Small intestine (tissue), 7 donors: ENCODE measurements around the gene KCNK13. TPM values are rescaled to one million over a fixed set of nuclear protein-coding genes. Genes with fewer than 3 reads are reported as not detected.

ENCODE experiments used
- DNase-seq, 2 donors: peaks; one replicate each; pipeline versions ENCODE4 v3.0.0 to v3.0.0-alpha.2; 2013
- FAIRE-seq: peaks from 2 replicates; lab custom pipeline; 2012; peaks lifted over from hg19 to GRCh38; lab: Jason Lieb, UNC
- H3K27ac ChIP-seq, 3 donors: one replicate each; pipeline ENCODE4 v1.5.1; 2013; ENCODE audit warnings: low read length in 2 of 3, mild to moderate bottlenecking in 2 of 3, control low read depth in 1 of 3, inconsistent platforms in 1 of 3, low read depth in 1 of 3, moderate library complexity in 1 of 3
- H3K27me3 ChIP-seq, 3 donors: one replicate each; pipeline ENCODE4 v1.6.1; 2013; ENCODE audit warnings: low read length in 3 of 3, inconsistent platforms in 1 of 3; ENCODE audit not compliant: control insufficient read depth in 3 of 3, insufficient read depth in 3 of 3
- H3K36me3 ChIP-seq, 3 donors: one replicate each; pipeline ENCODE4 v1.6.1; 2013; ENCODE audit warnings: low read length in 3 of 3, inconsistent platforms in 1 of 3, low read depth in 1 of 3, mild to moderate bottlenecking in 1 of 3, moderate library complexity in 1 of 3; ENCODE audit not compliant: control insufficient read depth in 3 of 3, insufficient read depth in 2 of 3
- H3K4me1 ChIP-seq, 3 donors: one replicate each; pipeline ENCODE4 v1.6.1; 2013; ENCODE audit warnings: low read length in 2 of 3, inconsistent platforms in 1 of 3, low read depth in 1 of 3, mild to moderate bottlenecking in 1 of 3, moderate library complexity in 1 of 3; ENCODE audit not compliant: control insufficient read depth in 3 of 3, insufficient read depth in 2 of 3
- H3K4me3 ChIP-seq, 3 donors: one replicate each; pipeline ENCODE4 v1.5.1; 2013; ENCODE audit warnings: low read length in 3 of 3, control low read depth in 1 of 3, inconsistent platforms in 1 of 3, low read depth in 1 of 3, mild to moderate bottlenecking in 1 of 3, moderate library complexity in 1 of 3
- H3K9me3 ChIP-seq, 2 donors: one replicate each; pipeline ENCODE4 v1.6.1; 2013; ENCODE audit warnings: low read depth in 1 of 2, low read length in 1 of 2; ENCODE audit not compliant: control insufficient read depth in 2 of 2, insufficient read depth in 1 of 2
- WGBS, 3 donors: extraction: QIAGEN DNeasy Blood & Tissue Kit; methylation state at CpG; one replicate each; pipeline ENCODE4 v1.1.7; 2013; 5-methylcytosine and 5-hydroxymethylcytosine counted together
- polyA plus RNA-seq, 4 donors: library from polyadenylated mRNA; stranded (reverse) in 3 of 4; unstranded in 1 of 4; fragments of 200-250 nt in 3 of 4; fragments of 120-200 nt in 1 of 4; gene quantifications; one replicate each; pipeline versions ENCODE4 v1.2.1 to v1.2.3, GENCODE V29; 2013
- donor health status: healthy with polysubstance abuse.
- donor health status: control.
- donor health status: control.
- donor health status: Bipolar disorder and iron deficiency.
- donor health status: healthy.

The KCNK13 gene
- polyA plus RNA-seq, 4 donors: 0.15 to 0.66 (median 0.54) TPM; not detected in 1

DNA sequence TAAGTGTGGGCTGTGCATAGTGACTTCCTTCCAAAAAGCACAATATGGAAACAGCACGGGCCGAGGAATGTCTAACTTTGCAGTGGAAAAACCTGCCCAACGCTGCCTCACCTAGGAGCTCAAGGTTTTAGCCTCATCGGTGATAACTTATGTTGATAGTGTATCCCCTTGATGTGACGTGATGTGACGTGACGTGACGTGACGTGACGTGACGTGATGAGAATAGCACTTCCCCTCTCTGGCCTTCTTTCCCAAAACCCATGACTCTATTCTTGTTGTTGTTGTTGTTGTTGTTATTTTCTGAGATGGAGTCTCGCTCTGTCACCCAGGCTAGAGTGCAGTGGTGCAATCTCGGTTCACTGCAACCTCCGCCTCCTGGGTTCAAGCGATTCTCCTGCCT, 64.5 kb downstream of the KCNK13 start:
- FAIRE-seq: no peak
- H3K27ac ChIP-seq: no peak overlapping the region
- 90 to 95% (median 93%) methylated on average over 15 of the region's 15 CpGs for WGBS, 3 donors

DNA sequence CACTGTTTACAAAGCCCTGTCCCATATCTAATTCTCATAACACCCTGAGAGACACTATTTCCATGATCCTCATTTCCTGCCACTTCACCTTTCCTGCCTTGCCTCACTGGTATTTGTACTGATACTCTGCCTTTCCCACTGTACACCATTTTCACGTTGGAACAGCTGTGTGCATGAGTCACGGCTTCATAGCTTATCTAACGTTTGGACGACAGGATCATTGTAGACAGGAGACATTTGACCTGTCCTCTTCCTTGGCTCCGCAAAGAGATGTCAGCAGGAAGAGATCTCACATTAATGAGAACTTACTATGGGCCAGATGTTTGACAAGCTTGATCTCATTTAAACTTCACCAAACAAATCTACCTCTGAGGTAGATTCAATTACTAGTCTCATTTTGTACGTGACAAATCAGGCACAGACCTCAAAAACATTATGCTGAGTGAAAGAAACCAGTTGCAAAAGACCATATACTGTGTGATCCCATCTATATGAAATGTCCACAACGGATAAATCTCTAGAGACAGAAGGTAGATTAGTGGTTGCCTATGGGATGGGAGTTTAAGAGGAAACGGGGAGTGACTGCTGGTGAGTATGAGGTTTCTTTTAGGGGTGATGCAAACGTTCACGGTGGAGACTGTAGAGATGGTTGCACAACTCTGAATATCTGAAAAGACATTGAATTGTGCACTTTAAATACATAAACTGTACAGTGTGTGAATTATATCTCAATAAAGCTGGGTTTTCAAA, 71.2 kb downstream of the KCNK13 start:
- WGBS, 3 donors: 59 to 67% (median 65%) methylated on average over 10 of the region's 10 CpGs
- H3K27ac ChIP-seq: no peak overlapping the region
- H3K9me3 ChIP-seq: no peaks in the 10 kb centered on the region
- H3K4me1 ChIP-seq: no peaks in the 10 kb centered on the region
- H3K36me3 ChIP-seq: no peaks in the 10 kb centered on the region
- no peaks in the 10 kb centered on the region for H3K27me3 ChIP-seq
- FAIRE-seq (no peak), DNase-seq (no peak)
- no peak overlapping the region for H3K4me3 ChIP-seq

More for the DNA sequence above, 64.5 kb downstream of the KCNK13 start:
- H3K9me3 ChIP-seq: no peaks in the 10 kb centered on the region
- H3K36me3 ChIP-seq: no peaks in the 10 kb centered on the region
- H3K4me1 ChIP-seq: no peaks in the 10 kb centered on the region
- DNase-seq: no peak
- H3K4me3 ChIP-seq: no peak overlapping the region
- H3K27me3 ChIP-seq: no peaks in the 10 kb centered on the region

DNA sequence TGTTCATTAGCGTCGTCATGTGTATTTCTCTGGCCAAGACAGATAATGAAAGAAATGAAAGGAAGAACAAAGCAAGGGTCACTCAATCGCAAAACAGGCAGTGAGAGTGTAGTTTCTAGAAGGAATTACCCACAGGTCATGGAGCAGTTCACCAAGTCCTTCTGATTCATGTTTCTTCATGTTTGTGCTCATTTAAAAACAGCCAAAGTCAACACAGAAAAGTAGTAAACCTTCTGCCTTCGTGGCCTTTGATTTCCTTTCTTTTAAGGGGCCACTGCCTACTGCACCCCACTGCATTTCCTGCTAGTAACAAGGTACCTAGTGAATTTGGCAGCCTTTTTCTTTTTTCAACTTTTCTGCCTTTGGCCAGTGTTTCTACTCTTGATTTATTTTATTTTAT, 75.1 kb downstream of the KCNK13 start:
- Histone ChIP-seq H3K4me3 (no peak overlapping the region), H3K36me3 (no peaks in the 10 kb centered on the region), H3K4me1 (no peaks in the 10 kb centered on the region), H3K27ac (no peak overlapping the region), H3K27me3 (no peaks in the 10 kb centered on the region), H3K9me3 (no peaks in the 10 kb centered on the region)
- DNase-seq (no peak), FAIRE-seq (no peak)
- WGBS, 3 donors: 68 to 78% (median 69%) methylated on average over 4 of the region's 4 CpGs

DNA sequence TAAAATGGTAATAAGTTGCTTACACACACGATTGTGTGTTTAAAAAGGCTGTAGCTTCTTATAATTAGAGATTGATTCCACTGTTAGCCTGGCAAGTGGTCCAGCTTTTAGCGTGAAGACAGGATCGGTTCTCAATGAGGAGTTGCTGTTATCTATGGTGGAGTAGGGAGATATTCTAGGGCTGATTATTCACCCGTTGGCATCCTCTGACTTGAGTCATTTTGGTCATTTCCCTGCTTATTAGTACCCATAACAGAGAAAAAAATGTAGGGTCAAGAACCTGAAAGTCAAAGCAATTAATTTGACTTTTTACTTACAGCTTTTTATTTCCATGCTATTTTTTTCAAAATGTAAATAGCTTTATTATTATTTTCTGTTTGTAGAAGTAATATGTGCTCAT, 76.0 kb downstream of the KCNK13 start:
- H3K36me3 ChIP-seq: no peaks in the 10 kb centered on the region
- no peak overlapping the region for H3K27ac ChIP-seq
- no peaks in the 10 kb centered on the region for H3K4me1 ChIP-seq
- H3K4me3 ChIP-seq: no peak overlapping the region
- H3K27me3 ChIP-seq: no peaks in the 10 kb centered on the region
- WGBS, 3 donors: 64 to 71% (median 66%) methylated on average over 4 of the region's 4 CpGs
- no peak for FAIRE-seq
- no peak for DNase-seq
- H3K9me3 ChIP-seq: no peaks in the 10 kb centered on the region

DNA sequence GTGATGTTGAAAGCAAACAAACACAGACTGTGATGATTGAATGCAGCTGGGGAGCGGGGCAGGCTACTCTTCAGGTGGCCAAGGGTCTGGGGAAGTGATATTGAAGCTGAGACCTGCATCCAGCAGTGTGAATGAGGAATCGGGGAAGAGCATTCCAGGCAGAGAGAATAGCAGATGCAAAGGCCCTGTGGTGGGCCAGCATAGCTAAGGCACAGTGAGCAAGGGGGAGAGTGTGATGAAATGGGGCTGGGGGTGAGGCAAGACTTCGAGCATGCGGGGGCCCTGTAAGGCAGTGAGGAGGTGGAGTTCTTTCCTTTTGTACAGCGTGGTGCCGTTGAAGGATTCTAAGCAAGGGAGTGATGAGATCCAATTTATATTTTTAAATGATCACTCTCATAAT, 77.4 kb downstream of the KCNK13 start:
- FAIRE-seq (no peak), DNase-seq (no peak)
- Histone ChIP-seq H3K4me3 (no peak overlapping the region), H3K9me3 (no peaks in the 10 kb centered on the region), H3K4me1 (no peaks in the 10 kb centered on the region), H3K27me3 (no peaks in the 10 kb centered on the region), H3K27ac (no peak overlapping the region), H3K36me3 (no peaks in the 10 kb centered on the region)
- WGBS, 3 donors: 78 to 87% (median 83%) methylated on average over 6 of the region's 6 CpGs

DNA sequence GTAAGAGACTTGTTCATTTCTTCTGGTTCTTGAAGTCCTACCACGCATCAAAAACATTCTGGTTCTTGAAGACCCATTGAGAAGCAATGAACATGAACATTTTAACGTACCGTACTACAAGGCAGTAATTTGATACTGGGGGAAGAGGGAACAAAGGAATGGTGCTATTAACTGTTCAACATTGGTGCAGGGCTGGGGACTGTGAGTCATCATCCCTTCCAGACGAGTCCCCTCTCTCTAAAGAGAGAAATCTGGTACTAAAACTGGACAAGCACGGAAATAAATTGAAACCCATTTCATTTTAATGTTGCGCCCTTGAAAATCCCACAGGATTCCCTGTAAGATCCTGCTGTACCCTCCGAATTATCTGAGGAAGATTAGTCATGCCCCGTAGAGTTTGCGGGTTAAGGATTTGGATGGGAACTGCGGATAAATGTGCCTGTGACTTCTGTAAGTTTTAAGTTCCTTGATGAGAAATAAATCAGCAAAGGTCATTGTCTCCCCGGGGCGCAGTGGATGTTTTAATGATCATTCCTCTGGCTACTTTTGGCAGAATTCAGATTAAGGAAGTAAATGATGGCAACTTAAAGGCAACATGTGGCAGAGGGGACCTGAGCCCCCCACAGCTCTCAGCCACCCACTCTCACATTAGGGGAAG, 78.6 kb downstream of the KCNK13 start:
- 71 to 76% (median 75%) methylated on average over 12 of the region's 12 CpGs for WGBS, 3 donors
- FAIRE-seq (no peak), DNase-seq (no peak)
- Histone ChIP-seq H3K27me3 (peaks cover 0 to 4% (median 0%) of the 10 kb centered on the region in 3 donors), H3K9me3 (no peaks in the 10 kb centered on the region), H3K4me1 (no peaks in the 10 kb centered on the region), H3K4me3 (no peak overlapping the region), H3K36me3 (no peaks in the 10 kb centered on the region), H3K27ac (no peak overlapping the region)

DNA sequence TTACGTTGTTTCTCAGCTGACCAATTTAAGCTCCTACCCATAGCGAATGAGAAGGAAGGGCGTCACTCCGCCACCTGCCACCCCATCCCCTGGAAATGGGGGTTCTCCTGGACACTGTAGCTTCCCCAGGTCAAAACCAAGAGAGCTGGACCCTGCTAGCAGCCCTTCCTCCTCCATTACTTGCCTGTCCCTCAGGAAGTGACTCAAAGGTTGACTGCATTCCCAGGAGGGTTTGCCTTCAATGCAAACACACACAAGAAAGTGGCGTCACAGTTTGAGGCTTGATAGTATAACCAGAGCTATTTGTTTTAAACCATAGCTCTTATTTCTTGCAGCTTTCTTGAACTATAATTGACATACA, 79.1 kb downstream of the KCNK13 start:
- H3K9me3 ChIP-seq: no peaks in the 10 kb centered on the region
- no peaks in the 10 kb centered on the region for H3K4me1 ChIP-seq
- H3K36me3 ChIP-seq: no peaks in the 10 kb centered on the region
- H3K27ac ChIP-seq: no peak overlapping the region
- 75 to 79% (median 77%) methylated on average over 5 of the region's 5 CpGs for WGBS, 3 donors
- H3K4me3 ChIP-seq: no peak overlapping the region
- FAIRE-seq (no peak), DNase-seq (no peak)
- H3K27me3 ChIP-seq: peaks cover 0 to 4% (median 0%) of the 10 kb centered on the region in 3 donors

DNA sequence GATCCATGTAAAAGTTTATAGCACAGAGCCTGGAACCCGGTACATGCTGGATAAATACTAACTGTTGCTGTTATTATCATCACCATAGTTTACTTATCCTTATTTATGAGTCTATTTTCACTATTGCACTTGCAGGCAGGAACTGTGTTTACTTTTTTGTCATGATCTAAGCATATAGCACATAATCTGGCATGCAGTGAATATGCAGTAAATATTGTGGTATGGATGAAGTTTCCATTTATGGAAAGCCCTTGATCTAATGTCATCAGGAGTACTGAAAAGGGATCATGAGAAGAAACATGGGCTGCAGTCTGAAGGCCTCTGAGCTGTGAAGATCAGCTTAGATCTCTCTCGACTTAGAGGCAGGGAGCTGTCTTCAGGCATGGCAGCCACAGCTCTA, 91.6 kb downstream of the KCNK13 start:
- H3K4me1 ChIP-seq: no peaks in the 10 kb centered on the region
- no peaks in the 10 kb centered on the region for H3K36me3 ChIP-seq
- no peaks in the 10 kb centered on the region for H3K9me3 ChIP-seq
- WGBS, 3 donors: 67 to 83% (median 72%) methylated on average over 2 of the region's 2 CpGs
- FAIRE-seq (no peak), DNase-seq (no peak)
- no peaks in the 10 kb centered on the region for H3K27me3 ChIP-seq
- no peak overlapping the region for H3K4me3 ChIP-seq
- H3K27ac ChIP-seq: no peak overlapping the region
